SJCRH30 (cell line): ENCODE measurements around the gene ULK4. TPM values are rescaled to one million over a fixed set of nuclear protein-coding genes. Genes with fewer than 3 reads are reported as not detected.
"Not testable (repeated sequence)": the region's sequence is repeated elsewhere in the genome, so short reads cannot be mapped to it uniquely, and the experiment has no call there.

Experiments
- DNase-seq, 2 experiments: peaks; one replicate each; pipeline ENCODE4 v3.0.0-alpha.2; 2015 to 2020
- H3K27ac ChIP-seq: fragments of 250-450 bp; sonication (Bioruptor Pico); 2 replicates; pipeline ENCODE4 v1.5.1; 2020; ENCODE audit warnings: mild to moderate bottlenecking, moderate library complexity
- H3K27me3 ChIP-seq: fragments of 250-450 bp; sonication (Bioruptor Pico); 2 replicates; pipeline ENCODE4 v1.5.1; 2020; ENCODE audit warnings: mild to moderate bottlenecking, moderate library complexity
- H3K36me3 ChIP-seq: fragments of 250-450 bp; sonication (Bioruptor Pico); 2 replicates; pipeline ENCODE4 v1.5.1; 2020; ENCODE audit warnings: mild to moderate bottlenecking, moderate library complexity
- H3K4me1 ChIP-seq: fragments of 250-450 bp; sonication (Bioruptor Pico); 2 replicates; pipeline ENCODE4 v1.5.1; 2020; ENCODE audit warnings: mild to moderate bottlenecking, moderate library complexity
- H3K4me3 ChIP-seq: fragments of 250-450 bp; sonication (Bioruptor Pico); 2 replicates; pipeline ENCODE4 v1.5.1; 2020; ENCODE audit warnings: mild to moderate bottlenecking, moderate library complexity
- H3K9me3 ChIP-seq: fragments of 250-450 bp; sonication (Bioruptor Pico); replicated peaks from 2 replicates; pipeline ENCODE4 v1.5.1; 2020; ENCODE audit warnings: mild to moderate bottlenecking, moderate library complexity
- total RNA-seq: library from RNA; depleted of rRNA; stranded (reverse); fragments of >200 nt; shearing (Covaris generic); gene quantifications from 2 replicates; pipeline ENCODE4 v1.2.3, GENCODE V29; 2014

The ULK4 gene
- total RNA-seq, 1 experiment from 2014 or later: 6.4 TPM

DNA sequence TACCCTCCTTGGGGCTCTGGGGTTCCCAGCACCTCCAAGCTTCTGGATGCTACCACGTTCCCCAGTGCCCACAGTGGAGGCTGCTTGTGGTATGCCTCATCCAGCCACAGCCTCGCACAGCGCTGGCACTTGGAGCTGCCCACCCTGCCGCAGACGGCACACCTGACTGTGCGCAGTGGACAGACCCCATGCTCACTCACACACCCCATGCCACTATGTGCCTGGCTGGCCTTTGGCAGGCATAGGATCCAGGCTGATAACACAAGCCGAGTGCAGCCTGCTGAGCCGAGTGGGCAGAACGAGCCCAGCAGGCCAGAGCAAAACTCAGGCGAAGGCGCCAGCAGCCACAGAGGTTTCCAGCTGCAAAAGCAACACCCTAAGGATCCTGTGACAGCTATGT is 311.5 kb downstream of the ULK4 start:
- Histone ChIP-seq H3K9me3 (no peaks in the 10 kb centered on the region), H3K36me3 (no peaks in the 10 kb centered on the region), H3K27me3 (no peaks in the 10 kb centered on the region), H3K4me3 (no peak overlapping the region), H3K27ac (no peak overlapping the region), H3K4me1 (no peaks in the 10 kb centered on the region)
- no peak for DNase-seq

DNA sequence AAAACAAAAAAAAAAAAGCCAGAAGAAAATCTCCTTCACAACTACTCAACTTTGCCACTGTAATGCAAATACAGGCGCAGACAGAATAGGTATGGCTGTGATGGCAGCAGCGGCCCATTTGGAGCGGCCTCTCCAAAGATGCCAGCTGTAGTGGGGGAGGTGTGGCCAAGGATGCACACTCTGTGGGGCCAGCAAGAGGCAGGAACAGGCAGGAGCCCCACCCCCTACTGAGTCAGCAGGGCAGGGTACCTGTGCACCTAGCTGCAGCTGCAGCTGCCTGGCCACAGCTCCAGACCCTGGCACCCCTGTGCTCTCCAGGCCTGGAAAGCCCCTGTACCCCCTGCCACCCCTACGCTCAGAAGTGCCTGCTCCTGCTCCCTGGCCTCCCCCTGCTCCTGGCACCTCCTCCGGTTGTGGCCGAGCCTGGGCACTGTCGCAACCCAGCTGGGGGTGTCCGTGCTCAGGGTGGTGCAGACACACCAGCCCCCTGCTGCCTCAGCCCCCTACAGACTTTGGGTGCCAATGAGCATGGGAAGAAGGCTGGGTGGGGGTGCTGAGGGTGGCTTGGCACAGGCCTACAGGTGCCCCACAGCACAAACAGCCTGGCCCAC is 312.7 kb downstream of the ULK4 start:
- Histone ChIP-seq H3K4me1 (no peaks in the 10 kb centered on the region), H3K36me3 (no peaks in the 10 kb centered on the region), H3K27me3 (no peaks in the 10 kb centered on the region), H3K9me3 (no peaks in the 10 kb centered on the region), H3K27ac (no peak overlapping the region), H3K4me3 (no peak overlapping the region)
- no peak for DNase-seq

DNA sequence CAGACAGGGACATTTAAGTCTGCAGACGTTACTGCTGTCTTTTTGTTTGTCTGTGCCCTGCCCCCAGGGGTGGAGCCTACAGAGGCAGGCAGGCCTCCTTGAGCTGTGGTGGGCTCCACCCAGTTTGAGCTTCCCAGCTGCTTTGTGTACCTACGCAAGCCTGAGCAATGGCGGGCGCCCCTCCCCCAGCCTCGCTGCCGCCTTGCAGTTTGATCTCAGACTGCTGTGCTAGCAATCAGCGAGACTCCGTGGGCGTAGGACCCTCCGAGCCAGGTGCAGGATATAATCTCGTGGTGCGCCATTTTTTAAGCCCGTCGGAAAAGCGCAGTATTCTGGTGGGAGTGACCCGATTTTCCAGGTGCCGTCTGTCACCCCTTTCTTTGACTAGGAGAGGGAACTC is 314.2 kb downstream of the ULK4 start:
- H3K27me3 ChIP-seq, H3K4me1 ChIP-seq, H3K4me3 ChIP-seq, H3K27ac ChIP-seq, DNase-seq, H3K36me3 ChIP-seq, H3K9me3 ChIP-seq: not testable (repeated sequence)

DNA sequence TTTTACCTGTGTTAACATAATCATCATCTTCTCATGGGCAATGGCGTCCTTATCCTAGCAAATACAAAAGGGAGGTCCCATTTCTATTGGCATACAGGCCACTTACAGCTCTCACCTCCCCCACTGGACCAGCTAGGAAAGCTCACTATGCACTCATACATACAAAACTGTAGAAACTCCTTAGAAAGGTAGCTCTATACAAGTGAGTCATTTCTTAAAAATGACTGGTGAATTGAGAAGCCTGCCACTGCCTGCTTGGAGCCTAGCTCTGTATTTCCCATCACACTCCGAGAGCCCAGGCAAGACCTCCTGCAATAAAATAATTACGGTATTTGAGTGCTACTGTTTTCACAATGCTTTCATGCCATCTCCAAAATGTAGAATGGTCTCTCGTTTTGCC is 321.8 kb downstream of the ULK4 start:
- no peak overlapping the region for H3K4me3 ChIP-seq
- H3K27me3 ChIP-seq: no peaks in the 10 kb centered on the region
- DNase-seq: no peak
- H3K4me1 ChIP-seq: no peaks in the 10 kb centered on the region
- H3K36me3 ChIP-seq: no peaks in the 10 kb centered on the region
- no peaks in the 10 kb centered on the region for H3K9me3 ChIP-seq
- no peak overlapping the region for H3K27ac ChIP-seq

DNA sequence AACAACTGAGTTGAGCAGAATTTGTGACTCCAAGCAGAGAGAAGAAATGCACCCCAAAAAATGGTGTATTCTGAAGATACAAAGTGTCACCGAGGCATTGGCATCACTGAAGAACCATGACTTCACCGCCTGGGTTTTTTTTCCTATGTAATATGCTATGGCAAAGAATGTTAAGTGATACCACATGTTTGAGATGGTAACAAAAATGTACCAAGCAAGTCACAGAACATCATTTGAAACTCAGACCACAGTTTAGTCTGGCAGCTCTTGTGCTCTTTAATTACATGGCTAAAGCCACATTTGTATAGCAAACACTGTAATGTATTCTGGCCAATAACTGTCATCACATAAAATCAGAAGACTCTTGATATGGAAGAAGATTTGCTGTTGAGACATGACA is 323.5 kb downstream of the ULK4 start:
- no peaks in the 10 kb centered on the region for H3K36me3 ChIP-seq
- H3K27ac ChIP-seq: no peak overlapping the region
- no peaks in the 10 kb centered on the region for H3K4me1 ChIP-seq
- no peak overlapping the region for H3K4me3 ChIP-seq
- H3K9me3 ChIP-seq: no peaks in the 10 kb centered on the region
- DNase-seq: no peak
- no peaks in the 10 kb centered on the region for H3K27me3 ChIP-seq

DNA sequence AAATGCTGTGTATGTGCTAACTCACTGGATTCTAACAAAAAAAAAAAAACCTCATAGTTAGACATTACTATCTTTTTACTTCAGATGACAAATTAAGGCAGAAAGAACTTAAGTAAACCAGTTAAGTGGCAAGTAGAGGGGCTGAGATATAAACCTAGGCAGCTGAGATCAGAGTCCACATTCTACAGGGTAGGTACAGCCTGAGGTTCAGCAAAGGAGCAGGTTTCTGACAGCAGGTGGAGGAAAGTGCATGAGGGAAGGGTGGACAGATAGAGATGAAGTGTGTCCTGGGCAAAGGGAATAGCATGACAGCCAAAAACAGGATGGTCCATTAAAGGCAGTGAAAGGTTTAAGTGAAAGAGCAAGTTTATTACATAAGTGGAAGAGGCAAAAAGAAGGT is 329.2 kb downstream of the ULK4 start:
- H3K27ac ChIP-seq: no peak overlapping the region
- no peaks in the 10 kb centered on the region for H3K9me3 ChIP-seq
- DNase-seq: no peak
- H3K4me1 ChIP-seq: no peaks in the 10 kb centered on the region
- H3K27me3 ChIP-seq: no peaks in the 10 kb centered on the region
- H3K4me3 ChIP-seq: no peak overlapping the region
- H3K36me3 ChIP-seq: no peaks in the 10 kb centered on the region

DNA sequence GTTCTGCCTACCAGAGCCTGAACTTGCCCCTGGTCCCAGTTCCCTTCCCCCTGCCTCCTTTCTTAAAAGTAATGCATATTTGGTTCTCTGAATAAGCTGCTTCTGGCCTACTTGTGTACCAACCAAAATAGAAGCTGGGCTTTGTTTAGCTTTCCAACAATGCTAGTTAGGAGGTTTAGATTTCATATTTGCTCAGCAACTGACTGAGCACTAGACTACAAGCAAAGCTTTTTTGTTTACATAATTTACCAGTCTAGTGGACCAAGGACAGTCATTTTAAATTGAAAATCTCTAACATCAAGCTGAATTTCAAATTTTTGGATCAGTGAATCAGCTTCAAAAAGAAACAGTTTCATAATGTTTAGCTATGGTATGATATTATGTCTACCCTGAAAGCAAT is 331.2 kb downstream of the ULK4 start:
- no peaks in the 10 kb centered on the region for H3K9me3 ChIP-seq
- H3K4me1 ChIP-seq: no peaks in the 10 kb centered on the region
- no peak for DNase-seq
- no peaks in the 10 kb centered on the region for H3K36me3 ChIP-seq
- H3K27ac ChIP-seq: no peak overlapping the region
- no peak overlapping the region for H3K4me3 ChIP-seq
- H3K27me3 ChIP-seq: no peaks in the 10 kb centered on the region

DNA sequence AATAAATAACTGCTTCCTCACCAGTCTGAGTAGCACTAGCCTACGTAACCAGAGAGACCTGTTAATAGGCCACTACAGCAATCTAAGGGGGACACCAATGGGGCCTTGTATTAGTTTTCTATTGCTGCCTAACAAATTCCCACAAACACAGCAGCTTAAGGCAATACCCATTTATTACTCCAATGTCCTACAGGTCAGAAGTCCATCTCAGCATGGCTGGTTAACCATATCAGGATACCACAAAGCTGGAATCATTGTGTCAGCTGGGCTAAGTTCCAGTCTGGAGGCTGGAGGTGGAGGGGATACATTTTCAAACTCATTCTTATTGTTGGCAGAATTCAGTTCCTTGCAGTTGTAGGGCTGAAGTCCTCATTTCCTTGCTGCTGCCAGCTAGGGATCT is 331.9 kb downstream of the ULK4 start:
- H3K9me3 ChIP-seq: no peaks in the 10 kb centered on the region
- H3K36me3 ChIP-seq: no peaks in the 10 kb centered on the region
- H3K27ac ChIP-seq: no peak overlapping the region
- no peaks in the 10 kb centered on the region for H3K4me1 ChIP-seq
- no peaks in the 10 kb centered on the region for H3K27me3 ChIP-seq
- H3K4me3 ChIP-seq: no peak overlapping the region
- DNase-seq: no peak

DNA sequence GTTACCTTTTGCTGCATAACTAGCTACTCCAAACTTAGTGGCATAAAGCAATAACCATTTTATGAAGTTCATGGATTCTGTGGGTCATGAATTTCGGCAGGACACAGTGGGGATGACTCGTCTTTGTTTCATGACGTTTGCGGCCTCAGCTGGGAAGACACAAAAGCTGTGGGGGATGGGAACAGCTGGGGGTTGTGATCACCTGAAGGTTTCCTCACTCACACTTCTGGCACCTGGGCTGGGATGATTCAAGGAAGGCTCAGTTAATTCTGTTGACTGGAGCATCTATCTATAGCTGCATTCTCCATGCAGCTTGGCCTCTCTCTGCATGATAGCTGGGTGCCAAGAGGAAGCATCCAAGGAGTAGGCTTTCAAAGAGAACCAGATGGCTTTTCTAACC is 332.8 kb downstream of the ULK4 start:
- H3K4me3 ChIP-seq: no peak overlapping the region
- H3K36me3 ChIP-seq: no peaks in the 10 kb centered on the region
- no peaks in the 10 kb centered on the region for H3K9me3 ChIP-seq
- H3K4me1 ChIP-seq: no peaks in the 10 kb centered on the region
- no peak for DNase-seq
- H3K27ac ChIP-seq: no peak overlapping the region
- H3K27me3 ChIP-seq: no peaks in the 10 kb centered on the region

DNA sequence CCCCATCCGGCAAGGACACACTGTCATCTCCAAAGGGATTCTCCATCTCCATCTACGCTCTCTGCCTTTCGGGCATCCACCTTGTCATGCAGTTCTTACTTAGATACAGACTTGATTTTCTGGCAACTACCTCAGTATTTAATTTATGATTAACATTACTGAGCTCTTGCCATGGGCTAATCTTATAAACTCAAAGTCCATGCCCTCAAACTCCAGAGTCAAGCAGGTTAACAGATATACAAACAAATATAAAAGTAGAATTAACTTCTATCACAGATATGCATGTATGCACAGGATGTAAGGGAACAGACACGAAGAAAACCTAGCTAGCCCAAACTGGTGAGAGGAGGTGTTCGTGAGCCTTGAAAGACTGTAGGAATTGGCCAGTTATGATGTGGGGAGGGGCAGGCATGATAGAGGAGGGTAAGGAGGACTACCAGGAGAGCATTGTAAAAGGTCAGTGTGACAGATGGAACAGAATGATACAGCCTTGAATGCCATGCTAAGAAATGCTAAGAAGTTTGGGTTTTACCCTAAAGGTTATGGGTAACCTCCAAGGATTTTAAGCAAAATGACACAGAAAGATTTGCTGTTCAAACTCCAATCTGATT is 334.3 kb downstream of the ULK4 start:
- no peaks in the 10 kb centered on the region for H3K27me3 ChIP-seq
- H3K4me1 ChIP-seq: no peaks in the 10 kb centered on the region
- H3K27ac ChIP-seq: no peak overlapping the region
- no peak overlapping the region for H3K4me3 ChIP-seq
- H3K36me3 ChIP-seq: no peaks in the 10 kb centered on the region
- DNase-seq: no peak
- H3K9me3 ChIP-seq: no peaks in the 10 kb centered on the region

DNA sequence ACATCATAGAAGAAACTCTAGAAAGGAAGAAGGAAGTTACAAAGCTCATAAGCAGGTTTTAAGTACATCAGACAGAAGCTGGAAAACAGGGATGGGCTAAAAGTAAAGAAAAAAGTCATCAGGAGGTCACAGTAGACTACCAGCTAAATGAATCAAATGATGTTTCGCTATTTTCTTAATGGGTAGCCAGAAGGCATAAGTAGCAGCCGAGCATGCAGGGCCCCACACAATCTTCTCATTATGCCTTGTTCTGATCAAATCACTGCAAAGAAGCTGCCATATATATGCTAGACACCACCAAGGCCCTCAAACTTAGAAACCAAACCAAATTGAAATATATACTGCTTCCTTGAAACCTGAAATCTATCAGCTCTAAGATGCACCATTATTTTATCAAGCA is 349.1 kb downstream of the ULK4 start:
- H3K27ac ChIP-seq: no peak overlapping the region
- H3K4me3 ChIP-seq: no peak overlapping the region
- no peaks in the 10 kb centered on the region for H3K27me3 ChIP-seq
- no peaks in the 10 kb centered on the region for H3K4me1 ChIP-seq
- H3K36me3 ChIP-seq: no peaks in the 10 kb centered on the region
- no peaks in the 10 kb centered on the region for H3K9me3 ChIP-seq
- no peak for DNase-seq

DNA sequence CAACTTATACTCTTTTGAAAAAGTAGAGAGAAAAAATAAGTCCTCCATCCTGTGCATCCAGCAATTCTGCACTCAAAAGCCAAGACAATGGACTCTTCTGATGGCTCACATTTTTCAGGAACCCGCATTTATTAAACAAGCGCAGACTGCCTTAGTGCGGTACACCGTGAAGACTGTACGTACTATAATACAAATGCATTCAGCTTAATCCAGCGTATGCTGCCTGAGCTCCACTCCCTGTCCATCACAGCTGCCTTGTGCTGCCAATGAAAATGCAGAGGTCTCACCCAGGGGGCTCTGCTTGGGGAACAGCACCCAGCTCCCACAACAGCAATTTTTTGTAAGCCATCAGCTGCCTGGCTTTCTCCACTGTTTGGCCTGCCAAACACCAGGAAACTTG is 350.9 kb downstream of the ULK4 start:
- DNase-seq: no peak
- Histone ChIP-seq H3K4me1 (no peaks in the 10 kb centered on the region), H3K27me3 (no peaks in the 10 kb centered on the region), H3K27ac (no peak overlapping the region), H3K36me3 (no peaks in the 10 kb centered on the region), H3K4me3 (no peak overlapping the region), H3K9me3 (no peaks in the 10 kb centered on the region)

DNA sequence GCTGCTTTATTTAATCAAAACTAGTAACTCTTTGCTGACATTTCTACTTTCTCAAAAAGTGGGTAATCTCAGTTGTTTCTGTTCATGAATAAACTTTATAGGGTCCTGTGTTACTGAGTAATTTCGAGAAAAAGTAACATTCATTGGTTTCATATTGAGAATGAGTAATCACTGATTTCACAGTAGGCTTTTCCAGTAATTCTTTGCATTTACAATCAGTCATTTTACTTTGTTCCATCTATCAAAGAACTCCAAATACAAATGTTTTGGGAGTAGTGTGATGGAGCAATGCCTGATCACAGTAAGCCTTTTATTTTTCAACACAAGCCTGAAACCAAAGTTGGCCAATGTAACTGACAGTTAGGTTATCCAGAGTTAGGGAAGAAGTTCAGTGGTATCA is 353.6 kb downstream of the ULK4 start:
- Histone ChIP-seq H3K9me3 (no peaks in the 10 kb centered on the region), H3K4me3 (no peak overlapping the region), H3K36me3 (no peaks in the 10 kb centered on the region), H3K27ac (no peak overlapping the region), H3K27me3 (no peaks in the 10 kb centered on the region), H3K4me1 (no peaks in the 10 kb centered on the region)
- DNase-seq: no peak

DNA sequence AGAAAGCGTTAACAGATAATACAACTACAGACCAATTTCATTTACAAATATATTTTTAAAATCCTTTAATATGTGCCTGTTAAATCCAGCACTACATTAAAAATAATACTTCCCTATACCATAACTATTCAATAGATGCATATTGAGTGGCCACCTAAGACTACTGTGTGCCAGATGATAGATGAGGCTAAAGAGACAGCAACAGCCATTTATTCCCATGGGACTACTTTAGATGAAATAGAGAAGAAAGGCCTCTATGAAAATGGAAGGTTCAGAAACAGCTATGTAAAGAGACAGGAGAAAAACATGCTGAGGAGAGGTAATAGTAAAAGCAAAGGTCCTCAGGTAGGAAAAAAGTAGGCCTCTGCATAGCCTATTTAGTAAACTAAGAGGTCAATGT is 358.1 kb downstream of the ULK4 start:
- DNase-seq: no peak
- no peaks in the 10 kb centered on the region for H3K36me3 ChIP-seq
- H3K4me3 ChIP-seq: no peak overlapping the region
- no peaks in the 10 kb centered on the region for H3K4me1 ChIP-seq
- no peaks in the 10 kb centered on the region for H3K27me3 ChIP-seq
- H3K27ac ChIP-seq: no peak overlapping the region
- no peaks in the 10 kb centered on the region for H3K9me3 ChIP-seq

DNA sequence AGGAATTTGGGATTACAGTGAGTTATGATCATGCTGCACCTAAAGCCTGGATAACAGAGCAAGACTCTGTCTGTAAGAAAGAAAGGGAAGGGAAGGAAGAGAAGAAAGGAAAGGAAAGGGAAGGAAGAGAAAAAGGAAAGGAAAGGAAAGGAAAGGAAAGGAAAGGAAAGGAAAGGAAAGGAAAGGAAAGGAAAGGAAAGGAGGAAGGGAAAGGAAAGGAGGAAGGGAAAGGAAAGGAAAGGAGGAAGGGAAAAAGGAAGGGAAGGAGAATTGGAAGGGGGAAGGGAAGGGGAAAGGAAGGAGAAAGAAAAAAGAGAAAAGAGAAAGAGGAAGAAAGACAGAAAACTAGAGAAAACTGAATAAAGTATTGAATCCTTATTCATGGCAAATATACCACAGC is 359.8 kb downstream of the ULK4 start:
- H3K27me3 ChIP-seq: no peaks in the 10 kb centered on the region
- no peak overlapping the region for H3K4me3 ChIP-seq
- H3K9me3 ChIP-seq: no peaks in the 10 kb centered on the region
- no peaks in the 10 kb centered on the region for H3K36me3 ChIP-seq
- no peaks in the 10 kb centered on the region for H3K4me1 ChIP-seq
- DNase-seq: no peak
- H3K27ac ChIP-seq: no peak overlapping the region

DNA sequence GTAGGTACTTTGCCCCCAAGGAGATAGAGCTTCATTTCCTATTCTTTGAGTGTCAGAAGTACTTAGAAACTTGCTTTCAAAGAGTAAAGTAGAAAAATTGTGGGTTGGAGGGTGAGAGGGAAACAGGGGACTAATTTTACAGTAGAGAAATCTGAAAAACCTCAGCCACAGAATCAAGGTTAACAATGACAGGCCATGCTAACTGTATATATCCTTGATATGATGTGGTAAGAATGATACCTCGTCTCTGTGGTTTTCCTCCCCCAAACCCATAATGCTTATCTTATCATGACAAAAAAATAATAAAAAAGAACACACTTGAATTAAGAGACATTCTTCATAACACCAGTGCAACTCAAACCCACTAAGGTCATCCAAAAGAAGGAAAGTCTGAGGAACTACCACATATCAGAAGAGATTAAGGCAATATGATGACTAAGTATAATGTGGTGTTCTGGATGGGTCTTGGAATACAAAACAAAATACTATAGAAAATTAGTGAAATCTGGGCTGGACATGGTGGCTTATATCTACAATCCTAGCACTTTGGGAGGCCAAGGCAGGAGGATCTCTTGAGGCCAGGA is 360.4 kb downstream of the ULK4 start:
- DNase-seq: no peak
- Histone ChIP-seq H3K36me3 (no peaks in the 10 kb centered on the region), H3K9me3 (no peaks in the 10 kb centered on the region), H3K27ac (no peak overlapping the region), H3K4me1 (no peaks in the 10 kb centered on the region), H3K27me3 (no peaks in the 10 kb centered on the region), H3K4me3 (no peak overlapping the region)
